IMR-90 (cell line): Measurements from ENCODE around the gene OR2V2. TPM values are rescaled to one million over a fixed set of nuclear protein-coding genes. Genes with fewer than 3 reads are reported as not detected.

Experiments used
- ATAC-seq: fragments of 200-7000 bp; cut with Tn5 transposase; 2 replicates; pipeline ENCODE4 v1.9.1; 2020; ENCODE audit warnings: low read depth, mild to moderate bottlenecking, moderate library complexity
- BruUV-seq: library from RNA; stranded (reverse); fragments of 400-500 nt; replicated peaks from 2 replicates; lab custom pipeline; 2021; lab: Mats Ljungman, UMichigan
- CTCF ChIA-PET: fragments of 300-600 bp; formaldehyde crosslinking; extraction: SDS; loops from one replicate; lab custom pipeline; 2021; ENCODE audit warnings: antibody characterized with exemption; lab: Yijun Ruan, JAX
- POLR2A ChIA-PET: fragments of 300-600 bp; sonication (Branson Sonifier 250); formaldehyde crosslinking; loops from one replicate; lab custom pipeline; 2022; ENCODE audit warnings: antibody characterized with exemption; ENCODE audit not compliant: unreplicated experiment; lab: Charles Lee
- DNase-seq: peaks from one replicate; pipeline ENCODE4 v3.0.0; 2013
- H2AFZ ChIP-seq: replicated peaks from 2 replicates; pipeline ENCODE3; 2013; ENCODE audit warnings: low read length, mild to moderate bottlenecking; ENCODE audit not compliant: poor library complexity
- H2AK5ac ChIP-seq: 2 replicates; pipeline ENCODE4 v1.6.1; 2013; ENCODE audit warnings: low read depth, low read length, inconsistent platforms
- H2AK9ac ChIP-seq: replicated peaks from 2 replicates; pipeline ENCODE3; 2013; ENCODE audit warnings: mild to moderate bottlenecking, low read depth, low read length, moderate library complexity; ENCODE audit not compliant: poor library complexity
- H2BK120ac ChIP-seq: 2 replicates; pipeline ENCODE4 v1.6.1; 2013; ENCODE audit warnings: low read depth, low read length, inconsistent platforms
- H2BK15ac ChIP-seq: 3 replicates; pipeline ENCODE4 v1.6.1; 2013; ENCODE audit warnings: low read depth, low read length, inconsistent platforms
- H2BK20ac ChIP-seq: 2 replicates; pipeline ENCODE4 v1.6.1; 2013; ENCODE audit warnings: low read depth, mild to moderate bottlenecking, inconsistent platforms, low read length, moderate library complexity
- H2BK5ac ChIP-seq: 2 replicates; pipeline ENCODE4 v1.6.1; 2013; ENCODE audit warnings: mild to moderate bottlenecking, low read depth, low read length, inconsistent platforms; ENCODE audit not compliant: poor library complexity, severe bottlenecking
- H3K14ac ChIP-seq: replicated peaks from 2 replicates; pipeline ENCODE4 v1.6.1; 2013; ENCODE audit warnings: low read depth, low read length, inconsistent platforms
- H3K18ac ChIP-seq: 2 replicates; pipeline ENCODE4 v1.6.1; 2013; ENCODE audit warnings: low read depth, low read length, control low read depth
- H3K23ac ChIP-seq: 2 replicates; pipeline ENCODE4 v1.6.1; 2013; ENCODE audit warnings: low read depth, low read length, inconsistent platforms
- H3K27ac ChIP-seq: 2 replicates; pipeline ENCODE4 v1.5.1; 2013; ENCODE audit warnings: mild to moderate bottlenecking, control low read depth, low read length; ENCODE audit not compliant: insufficient read depth
- H3K27me3 ChIP-seq: 2 replicates; pipeline ENCODE4 v1.6.1; 2013; ENCODE audit warnings: low read length; ENCODE audit not compliant: control insufficient read depth, insufficient read depth
- H3K36me3 ChIP-seq: 2 replicates; pipeline ENCODE4 v1.6.1; 2013; ENCODE audit warnings: low read length, mixed read lengths; ENCODE audit not compliant: control insufficient read depth, insufficient read depth
- H3K4ac ChIP-seq: 2 replicates; pipeline ENCODE4 v1.6.1; 2013; ENCODE audit warnings: low read depth, low read length, inconsistent platforms
- H3K4me1 ChIP-seq: 2 replicates; pipeline ENCODE4 v1.6.1; 2013; ENCODE audit warnings: low read length, mixed read lengths; ENCODE audit not compliant: control insufficient read depth, insufficient read depth
- H3K4me2 ChIP-seq: 2 replicates; pipeline ENCODE4 v1.6.1; 2013; ENCODE audit warnings: low read depth, mild to moderate bottlenecking, control low read depth, low read length, moderate library complexity
- H3K4me3 ChIP-seq: 2 replicates; pipeline ENCODE4 v1.5.1; 2013; ENCODE audit warnings: low read depth, mild to moderate bottlenecking, control low read depth, low read length, moderate library complexity; ENCODE audit not compliant: insufficient read depth
- H3K56ac ChIP-seq: 2 replicates; pipeline ENCODE4 v1.6.1; 2013; ENCODE audit warnings: low read length, inconsistent platforms; ENCODE audit not compliant: insufficient read depth; ENCODE audit errors: extremely low read depth
- H3K79me1 ChIP-seq, 2 experiments: 2 replicates each; pipeline ENCODE4 v1.6.1; 2013; ENCODE audit warnings: low read length in 2 of 2, inconsistent platforms in 1 of 2, low read depth in 1 of 2
- H3K9ac ChIP-seq: 2 replicates; pipeline ENCODE4 v1.6.1; 2013; ENCODE audit warnings: low read depth, low read length, control low read depth
- H3K9me1 ChIP-seq: 2 replicates; pipeline ENCODE4 v1.6.1; 2013; ENCODE audit warnings: low read length, inconsistent platforms; ENCODE audit not compliant: insufficient read depth
- H3K9me3 ChIP-seq: 2 replicates; pipeline ENCODE4 v1.6.1; 2013; ENCODE audit warnings: low read length; ENCODE audit not compliant: control insufficient read depth, insufficient read depth
- H4K20me1 ChIP-seq: 2 replicates; pipeline ENCODE4 v1.6.1; 2013; ENCODE audit warnings: low read length, inconsistent platforms; ENCODE audit not compliant: insufficient read depth
- H4K5ac ChIP-seq: 2 replicates; pipeline ENCODE4 v1.6.1; 2013; ENCODE audit warnings: mild to moderate bottlenecking, low read depth, low read length, control low read depth
- H4K8ac ChIP-seq, 2 experiments: 2 replicates each; pipeline ENCODE4 v1.6.1; 2013; ENCODE audit warnings: low read depth in 2 of 2, low read length in 2 of 2, control low read depth in 1 of 2, inconsistent platforms in 1 of 2
- H4K91ac ChIP-seq: 2 replicates; pipeline ENCODE4 v1.6.1; 2013; ENCODE audit warnings: low read depth, low read length, inconsistent platforms; ENCODE audit not compliant: insufficient read depth
- BHLHE40 ChIP-seq: fragments of 150-350 bp; IDR thresholded peaks from 2 replicates; pipeline ENCODE4 v1.6.1; 2016; ENCODE audit warnings: mild to moderate bottlenecking, low read depth, low read length
- CEBPB ChIP-seq: IDR thresholded peaks from 2 replicates; pipeline ENCODE4 v1.6.1; 2012; ENCODE audit warnings: low read depth, low read length, improper control_type of control experiment
- CHD1 ChIP-seq: IDR thresholded peaks from 2 replicates; pipeline ENCODE4 v1.6.1; 2012; ENCODE audit warnings: low read depth, low read length, improper control_type of control experiment
- ELK1 ChIP-seq: fragments of 150-350 bp; IDR thresholded peaks from 2 replicates; pipeline ENCODE4 v1.6.1; 2016; ENCODE audit warnings: low read depth, mild to moderate bottlenecking, low read length, moderate library complexity, borderline replicate concordance
- MAZ ChIP-seq: IDR thresholded peaks from 2 replicates; pipeline ENCODE4 v1.6.1; 2012; ENCODE audit warnings: low read depth, mild to moderate bottlenecking, low read length, improper control_type of control experiment, moderate library complexity, borderline replicate concordance
- MXI1 ChIP-seq: IDR thresholded peaks from 2 replicates; pipeline ENCODE4 v1.6.1; 2012; ENCODE audit warnings: low read depth, mild to moderate bottlenecking, low read length, moderate library complexity, borderline replicate concordance
- NFE2L2 ChIP-seq: fragments of 150-350 bp; IDR thresholded peaks from 2 replicates; pipeline ENCODE4 v1.6.1; 2016; ENCODE audit warnings: low read depth, mild to moderate bottlenecking, low read length
- POLR2A ChIP-seq: IDR thresholded peaks from 2 replicates; pipeline ENCODE4 v1.6.1; 2012; ENCODE audit warnings: mild to moderate bottlenecking, low read depth, low read length
- RAD21 ChIP-seq: IDR thresholded peaks from 2 replicates; pipeline ENCODE4 v1.6.1; 2012; ENCODE audit warnings: low read length, improper control_type of control experiment
- SMC3 ChIP-seq: fragments of 150-350 bp; IDR thresholded peaks from 2 replicates; pipeline ENCODE4 v1.6.1; 2016; ENCODE audit warnings: low read depth, mild to moderate bottlenecking, antibody characterized with exemption, low read length, moderate library complexity
- WGBS, 2 experiments: methylation state at CpG; one replicate each; pipeline versions ENCODE4 v1.1.5 to v1.1.7; 2013; ENCODE audit warnings: missing lambda C conversion rate in 2 of 2; ENCODE audit not compliant: insufficient read length in 1 of 2; ENCODE audit errors: extremely low coverage in 2 of 2; 5-methylcytosine and 5-hydroxymethylcytosine counted together
- dilution Hi-C: fragments of 300-500 bp; cut with HindIII; formaldehyde crosslinking; loops from one replicate; pipeline ENCODE4 v1.14.3; 2018; ENCODE audit warnings: low sequenced_read_pairs; ENCODE audit not compliant: unreplicated experiment
- in situ Hi-C: fragments of 300-500 bp; cut with MboI; formaldehyde crosslinking; loops from 3 replicates; pipeline ENCODE4 v1.14.3; 2019; ENCODE audit warnings: low sequenced_read_pairs, inconsistent platforms, mixed read lengths
- intact Hi-C: fragments of 100-400 bp; cut with micrococcal nuclease; formaldehyde crosslinking; loops from 2 replicates; pipeline ENCODE4 v1.10.0; 2022
- polyA plus RNA-seq, 3 experiments: library from polyadenylated mRNA; depleted of rRNA; stranded (reverse); fragments of >200 nt; gene quantifications; 2 replicates each; pipeline ENCODE4 v1.2.3, GENCODE V29; 2012; ENCODE audit warnings: low replicate concordance in 1 of 3
- total RNA-seq: library from RNA; depleted of rRNA; stranded (reverse); fragments of >200 nt; gene quantifications from 2 replicates; pipeline ENCODE4 v1.2.3, GENCODE V29; 2012

The OR2V2 gene
- total and polyA plus RNA-seq, 2 of the 4 experiments (the other 2 are of a cell fraction): not detected

- Histone ChIP-seq H3K9ac (no peak overlapping the region), H4K8ac (no peak overlapping the region), H3K23ac (no peak overlapping the region), H3K9me3 (no peaks in the 10 kb centered on the region), H4K91ac (no peak overlapping the region), H2AK5ac (no peak overlapping the region), H3K4ac (no peak overlapping the region), H3K79me1 (no peaks in the 10 kb centered on the region), H3K27me3 (peaks cover 14% of the 10 kb centered on the region), H3K36me3 (no peaks in the 10 kb centered on the region), H4K20me1 (no peaks in the 10 kb centered on the region), H2BK15ac (no peak overlapping the region), H3K14ac (no peak overlapping the region), H2AFZ (no peak overlapping the region), H4K5ac (no peak overlapping the region), H2AK9ac (peak overlapping the region; percentile 42), H3K4me2 (no peak overlapping the region), H2BK5ac (no peak overlapping the region), H3K4me3 (no peak overlapping the region), H3K4me1 (no peaks in the 10 kb centered on the region), H3K18ac (no peak overlapping the region), H2BK120ac (no peak overlapping the region), H3K9me1 (no peaks in the 10 kb centered on the region; the same call in 1 of the 2 replicates), H2BK20ac (no peak overlapping the region), H3K56ac (no peak overlapping the region), H3K27ac (no peak overlapping the region)
- intact Hi-C loops (no loop called here), in situ Hi-C loops (no loop called here), dilution Hi-C loops (no loop called here)
- ATAC-seq (no peak), DNase-seq (no peak)
- 55% methylated on average over 7 of the region's 14 CpGs; no CpG with 5 or more reads in 1 of the 2 experiments for WGBS, 2 experiments
- POLR2A ChIA-PET: no interaction called here
- CTCF ChIA-PET: interaction anchor here (0.6 kb wide), 1 partner anchor 270 kb away, joined by 4 read pairs; no protein-coding TSS in a partner anchor
- TF ChIP-seq POLR2A (no peak), RAD21 (no peak), BHLHE40 (no peak), MAZ (no peak), ELK1 (no peak), CEBPB (no peak), MXI1 (no peak), SMC3 (no peak), CHD1 (no peak), NFE2L2 (no peak)
- BruUV-seq: no TSS peak
Measured at GRCh38 chr5:181108578-181109165, 38.7 kb upstream of the OR2V2 start.
